GM11168 (cell line): ENCODE results near the gene PDGFRB.

Source experiments
- in situ Hi-C: fragments of 300-500 bp; cut with MboI; formaldehyde crosslinking; loops from one replicate; pipeline ENCODE4 v1.12.0; 2022; ENCODE audit warnings: low sequenced_read_pairs; ENCODE audit not compliant: unreplicated experiment

The PDGFRB gene

GRCh38 chr5:150155258-150156026 lies at the start of gene PDGFRB:
Gene PDGFRB, minus strand, starts transcription at chr5:150155845. Its CDS starts 18,798 bp downstream, at chr5:150137047.
- in situ Hi-C loops: loop anchor here (25.0 kb wide), 1 partner anchor 182 kb away; no protein-coding TSS in a partner anchor

- in situ Hi-C loops: no loop called here
These were observed 48.9 kb upstream of the PDGFRB start for GRCh38 chr5:150204590-150204960.

DNA sequence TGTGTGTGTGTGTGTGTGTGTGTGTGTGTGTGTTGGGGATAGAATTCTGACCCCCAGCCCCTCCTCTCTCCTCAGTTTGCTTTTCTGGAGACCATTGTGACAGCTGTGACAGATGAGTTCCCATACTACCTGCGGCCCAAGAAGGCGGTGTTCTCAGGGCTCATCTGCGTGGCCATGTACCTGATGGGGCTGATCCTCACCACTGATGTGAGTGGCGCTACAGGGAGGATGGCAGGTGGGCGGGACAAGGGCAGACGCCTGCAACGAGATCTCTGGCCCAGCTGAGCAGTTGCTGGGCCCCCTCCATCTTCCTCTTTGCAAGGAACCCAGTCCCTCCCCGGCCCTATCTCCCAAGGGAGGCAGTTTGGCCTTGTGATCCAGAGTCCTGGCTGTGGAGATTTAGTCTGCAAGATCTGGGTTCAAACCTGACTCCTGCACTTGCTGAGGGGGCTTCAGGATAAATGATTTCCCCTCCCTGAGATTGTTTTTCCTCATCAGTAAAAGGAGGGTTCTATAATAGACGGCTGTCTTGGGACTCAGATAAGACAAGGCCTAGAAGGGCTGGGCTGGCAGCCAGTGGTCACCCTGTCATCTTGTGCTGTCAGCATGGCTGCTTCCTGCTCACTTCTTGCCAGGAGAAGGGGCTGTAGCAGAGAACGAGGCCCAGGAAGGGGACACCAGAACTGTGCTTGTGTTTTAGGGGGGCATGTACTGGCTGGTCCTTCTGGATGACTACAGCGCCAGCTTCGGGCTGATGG lies 48.4 kb upstream of the PDGFRB start:
- in situ Hi-C loops: no loop called here

GRCh38 chr5:150202501-150202900 lies 46.9 kb upstream of the PDGFRB start:
- in situ Hi-C loops: no loop called here

DNA sequence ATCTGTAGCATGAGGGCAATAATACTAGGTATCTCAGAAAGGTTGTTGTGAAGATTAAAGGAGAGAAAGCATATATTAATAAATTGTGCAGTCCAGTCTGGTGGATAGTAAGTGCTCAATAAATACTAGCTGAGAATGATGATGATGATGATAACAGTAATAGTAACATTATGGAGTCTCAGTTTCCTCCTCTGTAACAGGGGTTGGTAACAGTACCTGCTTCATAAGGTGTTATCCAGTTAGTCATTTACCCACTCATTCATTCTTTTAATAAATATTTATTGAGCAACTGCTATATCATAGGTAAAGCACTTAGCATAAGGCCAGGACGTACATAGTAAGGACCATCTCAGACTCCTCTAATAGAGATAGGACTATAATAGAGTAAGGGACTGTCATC lies 41.8 kb upstream of the PDGFRB start:
- in situ Hi-C loops: no loop called here

DNA sequence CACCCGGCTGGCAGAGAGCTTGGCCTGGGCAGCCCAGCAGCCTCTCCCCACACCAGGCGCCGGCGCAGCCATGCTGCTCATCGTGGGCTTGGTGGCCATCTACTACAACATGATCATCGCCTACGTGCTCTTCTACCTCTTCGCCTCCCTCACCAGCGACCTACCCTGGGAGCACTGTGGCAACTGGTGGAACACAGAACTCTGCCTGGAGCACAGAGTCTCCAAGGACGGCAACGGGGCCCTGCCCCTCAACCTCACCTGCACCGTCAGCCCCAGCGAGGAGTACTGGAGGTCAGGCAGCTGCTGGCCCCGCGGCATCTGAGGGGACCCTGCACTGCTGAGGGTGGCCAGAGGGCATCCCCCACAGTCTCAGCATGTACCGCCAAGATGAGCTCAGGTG lies 41.3 kb upstream of the PDGFRB start:
- in situ Hi-C loops: no loop called here

DNA sequence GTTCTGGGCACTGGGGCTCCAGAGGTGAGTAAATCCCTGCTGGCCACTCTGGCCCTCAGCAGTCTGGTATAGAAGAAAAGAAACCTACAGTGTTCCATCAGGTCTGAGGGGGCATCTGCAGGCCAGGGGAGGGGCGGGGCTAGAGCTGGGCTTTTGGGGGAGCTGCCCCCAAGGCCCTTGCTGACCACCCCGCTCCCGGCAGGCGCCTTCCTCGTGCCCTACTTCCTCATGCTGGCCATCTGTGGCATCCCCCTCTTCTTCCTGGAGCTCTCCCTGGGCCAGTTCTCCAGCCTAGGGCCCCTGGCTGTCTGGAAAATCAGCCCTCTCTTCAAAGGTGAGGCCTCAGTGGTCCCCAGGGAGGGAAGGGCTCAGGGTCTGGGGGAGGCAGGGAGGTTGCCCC lies 40.9 kb upstream of the PDGFRB start:
- in situ Hi-C loops: no loop called here

DNA sequence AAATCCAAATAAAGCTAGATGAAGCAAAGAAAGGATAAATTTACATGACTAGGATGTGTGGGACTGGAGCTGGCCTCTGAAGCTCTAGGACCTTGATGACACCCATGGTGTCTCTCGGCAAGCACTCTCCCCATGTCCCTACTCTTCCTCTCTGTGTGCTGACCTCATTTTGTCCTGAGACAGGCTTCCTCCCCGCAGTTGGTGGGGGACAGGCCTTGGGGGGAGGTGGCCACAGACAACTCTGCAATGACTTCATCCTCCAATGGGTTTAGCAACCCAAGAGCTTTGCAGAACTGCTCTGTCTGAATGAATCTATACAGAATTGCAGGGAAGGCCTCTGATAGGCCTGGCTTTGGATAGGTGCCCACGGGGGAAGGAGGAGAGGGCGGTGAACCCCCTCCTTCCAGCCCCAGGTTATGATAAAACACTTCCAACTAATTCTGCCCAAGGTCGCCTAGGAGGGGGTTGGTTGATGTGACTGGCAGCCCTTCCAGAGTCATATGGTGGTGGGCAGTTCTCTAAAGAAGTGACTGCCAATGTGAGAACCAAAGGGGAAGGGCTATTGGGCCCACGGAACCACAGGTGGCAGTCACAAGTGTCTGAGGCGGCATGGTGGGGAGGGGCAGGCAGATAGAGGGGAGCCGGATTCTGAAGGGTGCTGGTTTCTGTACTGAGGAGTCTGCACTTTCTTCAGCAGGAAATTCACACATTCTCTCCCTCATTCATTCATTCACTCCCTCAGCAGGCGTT lies 40.3 kb upstream of the PDGFRB start:
- in situ Hi-C loops: no loop called here

DNA sequence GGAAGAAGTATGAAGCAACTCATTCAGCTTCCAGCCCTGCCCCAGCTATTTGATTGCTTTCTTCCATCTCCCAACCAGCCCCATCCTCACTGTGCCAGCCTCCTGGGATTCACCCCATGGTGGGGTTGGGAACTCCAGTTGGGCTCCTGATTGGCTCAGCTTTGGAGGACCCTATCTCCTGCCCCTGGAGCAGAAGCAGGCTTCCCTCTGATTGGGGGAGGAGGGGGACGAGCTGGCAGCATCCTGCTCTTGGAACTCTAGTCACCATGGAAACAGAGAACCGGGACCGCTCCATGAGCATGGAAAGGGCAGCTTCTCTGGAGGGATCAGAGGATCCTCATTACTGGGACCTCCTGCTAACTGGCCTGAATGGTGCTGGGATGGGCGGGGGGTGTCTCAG lies 36.8 kb upstream of the PDGFRB start:
- in situ Hi-C loops: no loop called here

DNA sequence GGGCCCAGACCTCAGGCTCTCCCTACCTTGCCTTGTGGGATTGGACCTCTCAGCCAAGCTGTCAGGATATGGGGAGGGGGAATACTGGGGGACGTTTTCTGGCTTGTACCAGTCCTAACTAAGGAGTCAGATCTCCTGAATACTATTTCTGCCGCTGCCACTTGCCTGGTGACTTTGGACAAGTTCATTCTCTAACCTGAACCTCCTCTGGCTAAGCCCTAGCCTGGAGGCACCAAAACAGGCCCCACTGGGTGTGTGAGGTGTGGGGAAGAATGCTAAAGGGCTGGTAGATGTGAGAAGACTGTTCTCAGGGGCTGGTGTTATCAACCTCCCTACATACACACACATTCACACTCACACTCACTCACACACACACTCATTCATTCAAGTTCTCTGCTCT lies 35.3 kb upstream of the PDGFRB start:
- in situ Hi-C loops: no loop called here

DNA sequence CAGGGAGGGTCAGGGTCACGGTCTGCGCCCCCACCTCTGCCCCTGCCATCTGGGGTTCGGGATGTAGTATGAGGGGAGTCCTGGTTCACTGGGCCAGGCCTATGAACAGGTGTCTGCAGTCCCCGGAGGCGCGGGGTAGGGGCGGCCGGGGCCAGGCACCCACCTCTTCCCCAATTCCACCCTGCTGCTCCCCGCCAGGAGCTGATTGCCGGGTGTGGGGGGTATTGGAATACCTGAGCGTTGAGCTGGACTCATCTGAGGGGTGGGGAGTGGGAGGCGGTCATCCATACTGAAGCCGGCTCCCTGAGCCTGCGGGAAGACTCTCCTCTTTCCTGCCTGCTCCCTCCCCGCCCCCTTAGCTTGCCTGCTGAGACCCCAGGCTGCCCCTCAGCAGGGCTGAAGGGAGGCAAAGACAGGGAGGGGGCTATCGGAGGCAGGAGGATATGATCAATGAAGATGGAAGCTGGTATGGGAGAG lies 34.9 kb upstream of the PDGFRB start:
- in situ Hi-C loops: no loop called here

GRCh38 chr5:150189728-150190502 lies 34.3 kb upstream of the PDGFRB start, which contains the start of gene SLC6A7:
Gene SLC6A7, plus strand, starts transcription at chr5:150190062. Its CDS starts 266 bp downstream, at chr5:150190328.
- in situ Hi-C loops: no loop called here

DNA sequence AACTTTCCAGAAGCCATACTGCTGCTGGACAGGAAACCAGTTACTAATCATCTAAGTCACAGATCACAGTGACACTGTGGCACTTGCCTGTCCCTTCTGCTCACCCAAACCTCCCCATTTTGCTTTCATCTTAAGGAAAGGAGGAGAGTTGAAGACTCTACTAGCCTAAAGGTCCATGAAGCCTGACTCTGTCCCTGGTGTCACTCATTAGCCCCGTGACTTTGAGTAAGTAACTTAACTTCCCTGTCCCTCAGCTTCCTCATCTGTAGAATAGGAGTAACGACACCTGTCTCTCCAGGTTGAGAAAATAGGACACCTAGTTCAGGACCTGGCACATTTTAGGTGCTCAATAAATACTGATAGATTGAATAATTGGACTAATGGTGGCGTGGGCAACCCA lies 33.7 kb upstream of the PDGFRB start:
- in situ Hi-C loops: no loop called here

DNA sequence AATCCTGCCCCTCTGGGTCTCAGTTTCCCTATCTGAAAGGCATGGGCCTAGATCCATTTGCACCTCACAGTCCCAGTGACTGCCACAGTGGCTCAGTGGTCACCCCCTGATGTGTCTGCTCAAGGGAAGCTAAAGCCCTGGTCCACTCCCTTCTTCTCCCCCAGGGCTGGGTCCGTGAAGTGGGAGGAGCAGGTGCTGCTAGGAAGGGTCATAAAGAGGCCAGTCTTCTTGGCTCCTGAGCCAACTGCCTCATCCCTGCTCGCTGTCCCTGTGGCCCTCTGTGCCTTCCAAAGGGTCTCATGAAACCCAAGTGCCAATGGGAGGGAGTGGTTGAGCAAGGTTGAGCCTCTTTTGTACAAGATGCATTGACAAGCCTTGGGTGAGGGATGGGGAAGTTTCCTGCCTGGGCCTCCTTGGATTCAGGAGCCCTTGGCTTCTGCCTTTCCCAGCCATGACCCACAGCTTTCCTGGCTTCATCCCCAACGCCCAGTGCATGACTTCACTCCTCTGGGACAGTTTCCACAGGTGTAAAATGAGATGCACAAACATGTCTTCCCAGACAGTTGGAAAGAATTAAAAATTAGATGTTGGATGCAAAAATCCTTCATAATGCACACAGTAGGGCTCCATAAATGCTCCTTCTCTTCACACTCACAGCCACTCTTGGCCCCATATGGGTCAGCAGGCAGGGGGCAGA lies 32.6 kb upstream of the PDGFRB start:
- in situ Hi-C loops: no loop called here

DNA sequence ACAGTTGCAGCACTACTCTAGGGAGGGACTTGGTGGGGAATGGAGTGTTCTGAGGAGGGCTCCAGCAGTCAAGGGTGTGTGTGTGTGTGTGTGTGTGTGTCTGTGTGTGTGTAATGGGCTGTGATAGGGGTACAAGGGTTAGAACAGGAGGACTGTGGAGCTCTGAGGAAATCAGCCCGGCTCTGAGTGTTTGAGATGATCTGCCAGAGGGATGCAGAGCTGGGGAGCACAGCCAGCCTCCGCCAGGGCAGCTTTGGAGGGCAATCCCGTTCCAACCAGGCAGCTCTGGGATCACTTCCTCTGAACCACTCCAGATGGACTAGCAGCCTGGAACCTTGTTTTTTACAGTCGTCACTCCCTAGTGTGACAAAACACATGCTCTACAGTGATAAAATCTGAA lies 31.3 kb upstream of the PDGFRB start:
- in situ Hi-C loops: no loop called here

- in situ Hi-C loops: no loop called here
These were observed 30.5 kb upstream of the PDGFRB start for GRCh38 chr5:150186137-150186536.

DNA sequence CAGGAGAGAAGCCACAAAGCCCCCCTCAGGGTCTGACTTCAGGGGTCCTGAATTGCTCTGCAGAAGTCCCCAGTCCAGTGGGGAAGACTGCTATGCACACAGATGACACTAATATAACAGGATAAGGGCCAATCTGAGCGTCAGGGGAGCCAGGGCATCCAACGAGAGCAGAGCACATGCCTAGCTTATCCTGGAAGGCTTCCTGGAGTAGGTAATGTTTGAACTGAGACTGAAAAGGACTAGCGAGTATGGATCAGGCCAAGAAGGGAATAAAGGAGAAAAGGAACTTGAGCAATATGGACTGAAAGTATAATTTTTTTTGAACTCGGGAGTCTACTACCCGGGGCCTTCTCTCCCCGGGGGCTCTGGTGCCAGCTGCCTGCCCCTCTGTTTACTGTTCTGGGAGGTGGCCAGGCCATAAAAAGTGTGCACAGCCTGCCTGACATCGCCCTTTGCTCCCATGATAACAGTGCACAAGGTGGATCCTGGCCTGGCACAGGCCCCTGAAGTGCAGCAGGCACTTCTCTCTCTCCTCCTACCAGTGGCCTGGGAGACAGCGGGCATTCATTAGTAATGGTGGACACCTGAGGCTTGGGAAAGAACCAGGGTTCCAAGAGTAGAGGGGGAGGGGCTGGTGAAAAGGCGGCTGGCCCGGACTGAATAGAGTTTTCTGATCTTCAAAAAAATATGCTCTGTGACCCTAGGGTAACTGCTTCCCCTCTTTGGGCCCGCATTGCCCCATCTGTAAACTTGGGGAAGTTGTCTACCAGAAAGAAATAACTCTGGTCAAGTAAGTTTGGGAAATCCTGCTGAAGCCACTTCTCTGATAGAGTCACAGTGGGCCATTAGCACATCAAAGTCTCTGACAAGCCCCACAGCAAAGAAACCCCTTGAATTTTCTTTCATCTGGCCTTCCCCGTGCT lies 29.6 kb upstream of the PDGFRB start:
- in situ Hi-C loops: no loop called here

- in situ Hi-C loops: no loop called here
These were observed 28.4 kb upstream of the PDGFRB start for GRCh38 chr5:150184006-150184405.
